SKM-1 (cell line): Measurements from ENCODE around the gene KRTAP1-4.
"Not testable (repeated sequence)": the region's sequence is repeated elsewhere in the genome, so short reads cannot be mapped to it uniquely, and the experiment has no call there.

Source experiments
- DNase-seq: peaks from one replicate; lab custom pipeline; 2025; ENCODE audit not compliant: unreplicated experiment; lab: John Stamatoyannopoulos, UW

Gene KRTAP1-4

DNA sequence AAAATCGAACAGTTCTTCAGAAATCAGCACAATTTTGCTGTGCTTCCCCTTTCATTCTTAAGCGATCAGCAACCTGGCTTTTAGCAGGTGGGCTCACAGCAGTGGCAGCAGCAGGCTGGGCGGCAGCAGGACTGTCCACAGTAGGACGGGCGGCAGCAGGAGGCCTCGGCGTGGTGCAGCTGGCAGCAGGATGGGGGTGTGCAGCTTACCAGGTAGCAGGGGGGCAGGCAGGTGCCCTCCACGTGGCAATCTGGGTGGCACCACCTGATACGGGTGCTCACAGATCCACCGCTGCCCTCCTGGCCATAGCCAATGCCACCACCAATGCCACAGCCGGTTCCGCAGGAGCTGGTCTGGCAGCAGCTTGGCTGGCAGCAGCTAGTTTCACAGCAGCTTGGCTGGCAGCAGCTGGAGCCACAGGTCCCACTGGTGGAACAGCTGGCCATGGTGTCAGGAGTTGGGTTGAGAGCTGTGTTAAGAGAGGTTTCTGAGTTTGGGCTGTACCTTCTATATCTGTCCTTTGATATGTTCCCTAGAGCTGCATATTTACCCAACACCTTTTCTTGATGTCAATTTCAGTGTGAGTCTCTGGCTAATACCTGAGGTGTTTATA, at the start of gene KRTAP1-4:
Gene KRTAP1-4 (minus strand): TSS at position 563 of the 613 bp plus-strand sequence. CDS start 117 bp downstream, at position 446.
- no peak for DNase-seq

- DNase-seq: no peak
These were observed 46.8 kb upstream of the KRTAP1-4 start for GRCh38 chr17:41076788-41077187.

DNA sequence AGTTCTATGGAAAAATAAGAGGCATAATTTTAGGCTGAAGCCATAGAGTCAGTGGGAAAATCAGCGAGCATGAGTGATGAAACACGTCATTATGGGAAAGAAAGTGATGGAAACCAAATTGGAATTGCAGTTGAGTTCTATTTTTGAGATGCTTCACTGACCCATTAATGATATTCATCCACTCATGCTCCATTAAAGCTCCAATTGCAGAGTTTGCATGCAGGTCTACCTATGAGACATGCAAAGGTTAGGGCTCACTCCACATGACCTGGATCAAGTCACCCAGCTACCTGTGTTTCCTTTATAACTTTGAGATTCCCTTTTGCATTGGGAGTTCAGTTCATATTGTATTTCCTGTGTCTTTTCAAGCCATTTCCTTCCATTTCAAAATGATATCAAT, 43.7 kb upstream of the KRTAP1-4 start:
- no peak for DNase-seq

GRCh38 chr17:41071606-41072360, 41.8 kb upstream of the KRTAP1-4 start:
- no peak for DNase-seq

- no peak for DNase-seq
These were observed 39.0 kb upstream of the KRTAP1-4 start for GRCh38 chr17:41069031-41069430.

GRCh38 chr17:41067281-41067680, 37.3 kb upstream of the KRTAP1-4 start:
- no peak for DNase-seq

DNA sequence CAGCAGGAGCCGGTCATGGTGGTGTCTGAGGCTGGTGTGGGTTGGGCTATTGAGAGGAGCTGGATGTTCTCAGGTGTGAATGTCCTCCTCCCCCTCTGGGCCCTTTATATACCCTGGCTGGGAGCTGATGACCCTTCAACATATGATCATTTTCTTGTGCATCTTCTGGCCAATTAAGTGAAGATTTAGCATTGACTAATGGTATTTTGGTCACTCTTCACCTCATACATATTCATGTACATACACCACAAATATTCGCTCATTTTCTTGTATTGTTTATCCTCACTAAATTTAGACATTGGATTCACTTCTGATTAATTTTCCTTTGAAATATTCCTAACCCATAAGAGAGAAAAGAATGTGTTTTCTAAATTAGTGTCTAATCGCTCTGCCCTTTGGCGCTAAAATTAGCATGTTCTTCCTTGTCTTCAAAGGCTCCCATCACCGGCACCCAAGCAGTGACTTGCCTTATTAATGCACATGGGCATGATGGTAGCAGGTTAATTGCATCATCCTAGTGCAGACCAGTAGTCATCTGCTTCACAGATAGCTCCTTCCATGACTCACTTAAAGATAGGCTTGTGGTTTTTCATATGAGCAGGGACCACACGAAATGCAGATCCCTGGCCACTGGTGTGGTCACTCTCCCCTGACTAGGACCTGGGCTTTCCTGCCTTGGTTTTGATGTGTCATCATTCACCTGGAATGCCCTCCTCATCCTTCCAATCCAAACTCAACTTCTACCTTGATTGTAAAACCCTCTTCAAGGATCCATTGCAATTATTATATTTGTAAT, 36.0 kb upstream of the KRTAP1-4 start, which contains the start of gene KRTAP2-4:
Gene KRTAP2-4 (minus strand): TSS at position 51 of the 796 bp plus-strand sequence. CDS start 34 bp downstream, at position 17.
- no peak for DNase-seq

- not testable (repeated sequence) for DNase-seq
These were observed 35.2 kb upstream of the KRTAP1-4 start for GRCh38 chr17:41065016-41065689.

DNA sequence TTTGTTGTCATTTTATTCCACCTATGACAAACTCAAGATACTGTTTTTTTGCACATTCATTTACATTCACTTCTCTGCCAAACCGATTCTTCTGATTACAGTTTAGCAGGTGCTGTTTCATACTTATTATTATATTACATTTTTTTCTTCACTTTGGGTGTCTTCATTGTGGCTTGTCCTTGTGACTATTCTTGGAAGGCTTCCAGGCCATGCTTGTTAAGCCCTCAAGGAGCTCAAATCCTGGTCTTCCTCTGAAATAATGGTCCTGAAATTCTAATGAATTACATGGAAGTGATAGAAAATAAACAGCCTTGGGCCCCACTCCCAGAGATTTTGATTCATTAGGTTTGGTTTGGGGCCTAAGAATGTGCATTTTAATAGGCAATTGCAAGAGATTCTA, 34.3 kb upstream of the KRTAP1-4 start:
- no peak for DNase-seq

DNA sequence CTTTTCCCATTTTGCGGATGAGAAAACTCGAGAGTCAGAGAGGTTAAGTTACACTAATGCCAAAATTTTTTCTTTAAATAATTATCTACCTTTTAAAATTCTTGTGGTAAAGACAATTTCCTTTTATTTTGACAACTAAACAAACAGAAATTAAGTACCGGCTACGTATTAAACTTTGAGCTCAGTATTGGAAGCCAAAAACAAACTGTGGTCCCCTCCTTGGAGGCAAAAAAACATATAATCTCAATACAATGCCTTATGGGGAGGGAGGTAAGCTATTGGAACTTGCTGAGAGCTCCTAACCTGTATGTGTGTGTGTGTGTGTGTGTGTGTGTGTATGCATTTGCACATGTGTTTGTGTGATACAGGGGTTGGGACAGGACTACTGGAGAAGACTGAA, 33.5 kb upstream of the KRTAP1-4 start:
- no peak for DNase-seq

GRCh38 chr17:41061964-41062363, 32.0 kb upstream of the KRTAP1-4 start:
- DNase-seq: no peak

DNA sequence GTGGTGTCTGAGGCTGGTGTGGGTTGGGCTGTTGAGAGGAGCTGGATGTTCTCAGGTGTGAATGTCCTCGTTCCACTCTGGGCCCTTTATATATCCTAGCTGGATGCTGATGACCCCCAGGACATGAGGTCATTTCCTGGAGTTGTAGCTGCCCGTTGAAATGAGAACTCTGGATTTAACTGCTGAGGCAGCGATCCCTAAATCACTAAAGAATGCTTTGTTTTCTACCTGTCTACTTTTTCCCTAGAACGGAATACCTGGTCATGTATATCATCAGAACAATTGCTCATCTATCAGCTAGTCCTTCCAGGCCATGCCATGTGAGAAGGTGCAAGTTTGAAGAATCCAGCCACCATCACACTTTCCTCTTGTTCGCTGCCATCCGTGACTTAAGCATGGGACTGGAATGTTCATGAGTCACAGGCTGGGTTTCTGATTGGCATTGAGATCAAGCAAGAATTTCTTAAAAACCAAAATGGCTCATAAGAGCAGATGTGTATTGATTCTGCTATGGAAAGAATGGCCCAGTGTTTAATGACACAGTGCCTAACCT, 30.1 kb upstream of the KRTAP1-4 start, which contains the start of gene KRTAP2-3:
Gene KRTAP2-3 (minus strand): TSS at position 63 of the 553 bp plus-strand sequence. CDS start 64 bp downstream, outside the sequence.
- DNase-seq: no peak

- DNase-seq: not testable (repeated sequence)
These were observed 29.5 kb upstream of the KRTAP1-4 start for GRCh38 chr17:41059276-41060051.

GRCh38 chr17:41058741-41059140, 28.7 kb upstream of the KRTAP1-4 start:
- no peak for DNase-seq

DNA sequence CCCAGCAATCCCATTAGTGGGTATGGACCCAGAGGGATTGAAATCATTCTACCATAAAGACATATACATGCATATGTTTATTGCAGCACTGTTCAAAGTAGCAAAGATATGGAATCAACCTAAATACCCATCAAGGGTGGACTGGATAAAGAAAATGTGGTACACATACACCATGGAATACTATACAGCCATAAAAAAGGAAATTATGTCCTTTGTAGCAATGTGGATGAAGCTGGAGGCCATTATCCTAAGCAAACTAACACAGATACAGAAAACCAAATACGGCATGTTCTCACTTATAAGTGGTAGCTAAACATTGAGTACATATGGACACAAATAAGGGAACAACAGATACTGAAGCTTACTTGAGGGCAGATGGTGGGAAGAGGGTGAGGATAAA, 27.6 kb upstream of the KRTAP1-4 start:
- DNase-seq: no peak

DNA sequence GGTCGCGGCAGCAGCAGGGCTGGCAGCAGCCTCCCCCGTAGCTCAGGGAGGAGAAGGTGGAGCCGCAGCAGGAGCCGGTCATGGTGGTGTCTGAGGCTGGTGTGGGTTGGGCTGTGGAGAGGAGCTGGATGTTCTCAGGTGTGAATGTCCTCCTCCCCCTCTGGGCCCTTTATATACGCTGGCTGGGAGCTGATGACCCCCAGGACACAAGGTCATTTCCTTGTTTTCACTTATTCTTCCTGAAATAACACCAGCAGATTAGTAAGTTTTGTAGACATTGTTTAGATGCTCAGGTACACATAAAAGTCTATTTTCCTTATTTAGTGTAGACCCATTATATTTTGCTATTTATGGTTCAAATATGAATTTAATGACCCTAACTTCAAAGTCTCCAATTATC, 25.1 kb upstream of the KRTAP1-4 start, which contains the start of gene KRTAP2-2:
Gene KRTAP2-2 (minus strand): TSS at position 101 of the 400 bp plus-strand sequence. CDS start 19 bp downstream, at position 82.
- not testable (repeated sequence) for DNase-seq

DNA sequence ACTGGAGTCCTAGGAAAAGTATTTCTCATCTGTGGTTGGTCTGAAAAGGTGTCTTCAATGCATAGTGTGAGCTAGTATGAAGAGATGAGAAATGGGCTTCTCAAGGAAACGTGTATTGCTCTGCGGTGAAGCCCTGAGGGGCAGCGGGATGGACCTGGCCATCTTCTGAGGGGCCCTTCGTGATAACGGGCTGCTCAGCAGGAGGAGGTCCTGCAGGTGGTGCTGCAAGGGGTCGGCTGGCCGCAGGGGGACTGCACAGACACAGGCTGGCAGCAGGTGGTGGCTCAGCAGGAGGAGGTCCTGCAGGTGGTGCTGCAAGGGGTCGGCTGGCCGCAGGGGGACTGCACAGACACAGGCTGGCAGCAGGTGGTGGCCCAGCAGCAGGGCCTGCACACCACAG, 24.6 kb upstream of the KRTAP1-4 start:
- DNase-seq: not testable (repeated sequence)

DNA sequence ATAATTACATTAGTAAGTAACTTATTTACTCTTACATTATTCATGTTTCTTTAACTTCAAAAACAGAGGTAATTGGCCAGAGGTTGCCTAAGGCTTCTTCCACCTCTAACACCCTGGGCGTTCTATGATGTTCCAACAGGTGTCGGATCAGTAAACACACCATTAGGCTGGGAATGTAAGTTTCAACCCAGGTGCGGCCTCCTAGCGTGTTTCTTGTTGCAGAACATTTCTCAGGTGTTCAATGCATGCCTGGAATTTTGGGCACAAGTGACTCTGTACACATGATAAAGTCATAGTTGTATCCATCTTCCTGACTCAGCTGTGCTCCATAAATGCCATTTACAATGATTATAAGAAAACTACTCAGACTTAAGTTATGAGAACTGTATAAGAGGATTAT, 24.0 kb upstream of the KRTAP1-4 start:
- no peak for DNase-seq

DNA sequence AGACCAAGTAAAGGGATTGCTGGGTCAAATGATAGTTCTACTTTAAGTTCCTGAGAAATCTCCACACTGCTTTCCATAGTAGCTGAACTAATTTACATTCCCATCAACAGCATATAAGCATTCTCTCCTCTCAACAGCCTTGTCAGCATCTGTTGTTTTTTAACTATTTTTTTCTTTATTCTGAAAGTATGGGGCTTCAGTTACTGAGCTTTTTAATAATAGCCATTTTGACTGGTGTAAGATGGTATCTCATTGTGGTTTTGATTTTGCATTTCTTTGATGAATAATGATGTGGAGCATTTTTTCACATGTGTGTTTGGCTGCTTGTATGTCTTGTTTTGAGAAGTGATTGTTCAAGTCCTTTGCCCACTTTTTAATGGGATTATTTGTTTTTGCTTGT, 22.6 kb upstream of the KRTAP1-4 start:
- no peak for DNase-seq

DNA sequence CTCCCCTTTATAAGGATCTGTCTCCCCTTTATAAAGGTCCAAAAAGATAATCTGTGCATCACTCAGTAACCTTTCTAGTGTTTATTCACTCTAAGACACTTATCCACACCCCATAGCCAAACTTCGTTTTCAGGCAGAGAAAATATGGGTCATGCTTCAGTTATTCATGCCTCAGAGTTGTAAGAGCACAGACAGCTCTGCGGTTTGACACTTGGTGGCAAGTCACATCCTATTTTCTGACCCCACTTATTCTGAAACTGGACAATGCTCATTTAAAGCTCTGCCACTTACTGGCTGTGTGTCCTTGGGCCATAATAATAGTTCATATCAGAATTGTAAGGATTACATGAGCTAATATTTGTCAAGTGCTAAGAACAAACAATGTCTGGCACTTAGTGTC, 19.1 kb upstream of the KRTAP1-4 start:
- no peak for DNase-seq
